GM12878 (cell line): ENCODE measurements around the gene RIPPLY2. TPM values are rescaled to one million over a fixed set of nuclear protein-coding genes. Genes with fewer than 3 reads are reported as not detected.
A peak's percentile ranks its signal among the peaks of the same experiment; 100 is the strongest.

ENCODE experiments used
- BCL11A ChIP-seq: IDR thresholded peaks from 2 replicates; pipeline ENCODE4 v1.6.1; 2011; ENCODE audit warnings: low read depth, low read length
- BMI1 ChIP-seq: fragments of 450-650 bp; IDR thresholded peaks from 2 replicates; pipeline ENCODE4 v1.6.1; 2016; ENCODE audit warnings: mild to moderate bottlenecking, moderate library complexity, borderline replicate concordance
- CREM ChIP-seq: IDR thresholded peaks from 2 replicates; pipeline ENCODE4 v1.6.1; 2014; ENCODE audit warnings: antibody characterized with exemption, low read depth
- DPF2 ChIP-seq: fragments of 450-650 bp; IDR thresholded peaks from 2 replicates; pipeline ENCODE4 v1.6.1; 2017; ENCODE audit warnings: mild to moderate bottlenecking
- ETV6 ChIP-seq, 2 experiments: fragments of 450-650 bp in 1 of 2; IDR thresholded peaks in 1 of 2; conservative IDR thresholded peaks in 1 of 2; 2 replicates each; pipeline ENCODE4 v1.6.1; 2014; ENCODE audit warnings: antibody characterized with exemption in 1 of 2, borderline replicate concordance in 1 of 2, low read depth in 1 of 2, mild to moderate bottlenecking in 1 of 2, moderate library complexity in 1 of 2
- FOXM1 ChIP-seq: IDR thresholded peaks from 2 replicates; pipeline ENCODE4 v1.6.1; 2012; ENCODE audit warnings: low read depth, mild to moderate bottlenecking, inconsistent platforms, low read length, moderate library complexity
- IKZF1 ChIP-seq: fragments of 450-650 bp; conservative IDR thresholded peaks from 2 replicates; pipeline ENCODE4 v1.6.1; 2017; ENCODE audit warnings: antibody characterized with exemption, mild to moderate bottlenecking
- IKZF2 ChIP-seq, 2 experiments: fragments of 450-650 bp; IDR thresholded peaks; 2 replicates each; pipeline ENCODE4 v1.6.1; 2017; ENCODE audit warnings: mild to moderate bottlenecking in 2 of 2, moderate library complexity in 2 of 2
- MEF2A ChIP-seq: IDR thresholded peaks from 2 replicates; pipeline ENCODE4 v1.6.1; 2011; ENCODE audit warnings: low read depth, mild to moderate bottlenecking, low read length, moderate library complexity; ENCODE audit not compliant: insufficient read depth
- NBN ChIP-seq: fragments of 450-650 bp; IDR thresholded peaks from 2 replicates; pipeline ENCODE4 v1.6.1; 2016
- NR2F1 ChIP-seq: fragments of 450-650 bp; conservative IDR thresholded peaks from 2 replicates; pipeline ENCODE4 v1.6.1; 2017; ENCODE audit warnings: mild to moderate bottlenecking
- PAX5 ChIP-seq: IDR thresholded peaks from 2 replicates; pipeline ENCODE4 v1.6.1; 2011; ENCODE audit warnings: low read depth, low read length, borderline replicate concordance
- RAD21 ChIP-seq: IDR thresholded peaks from 2 replicates; pipeline ENCODE4 v1.6.1; 2011; ENCODE audit warnings: mild to moderate bottlenecking, low read depth, low read length, moderate library complexity; ENCODE audit not compliant: insufficient read depth
- RAD51 ChIP-seq: fragments of 450-650 bp; IDR thresholded peaks from 2 replicates; pipeline ENCODE4 v1.6.1; 2016; ENCODE audit warnings: moderate library complexity, mild to moderate bottlenecking, inconsistent platforms
- SIN3A ChIP-seq: IDR thresholded peaks from 2 replicates; pipeline ENCODE4 v1.6.1; 2012; ENCODE audit warnings: low read depth, low read length, improper control_type of control experiment
- SPI1 ChIP-seq: IDR thresholded peaks from 2 replicates; pipeline ENCODE4 v1.6.1; 2011; ENCODE audit warnings: low read depth, mild to moderate bottlenecking, low read length, moderate library complexity, borderline replicate concordance; ENCODE audit not compliant: insufficient read depth
- TCF12 ChIP-seq: IDR thresholded peaks from 2 replicates; pipeline ENCODE4 v1.6.1; 2011; ENCODE audit warnings: low read depth, mild to moderate bottlenecking, low read length
- TCF3 ChIP-seq: IDR thresholded peaks from 2 replicates; pipeline ENCODE4 v1.6.1; 2012; ENCODE audit warnings: low read depth, mild to moderate bottlenecking, low read length, borderline replicate concordance; ENCODE audit not compliant: insufficient read depth
- polyA plus RNA-seq, 11 experiments: library from polyadenylated mRNA; depleted of rRNA in 4 of 11; unstranded in 6 of 11; stranded (reverse) in 5 of 11; fragments of >200 nt; fragmentation: Nextera tagmentation in 4 of 11; fragmentation: Illumina TruSeq in 1 of 11; extraction: Ambion mirVana in 4 of 11; extraction: Trizol in 1 of 11; gene quantifications; 1 replicate in 1 of 11; 2 replicates in 10 of 11; pipeline versions ENCODE4 v1.2.1 to v1.2.3, GENCODE V29; 2011 to 2016; ENCODE audit warnings: inconsistent platforms in 2 of 11, missing spikeins in 2 of 11, low read depth in 1 of 11
- total RNA-seq, 4 experiments: library from RNA; depleted of rRNA in 3 of 4; stranded (reverse); fragments of >200 nt in 3 of 4; fragmentation: Illumina TruSeq in 1 of 4; extraction: Trizol in 1 of 4; gene quantifications; 2 replicates each; pipeline versions ENCODE4 v1.2.1 to v1.2.3, GENCODE V29; 2013 to 2021
- TF ChIP-seq, protein P1 (sequence below): fragments of 450-650 bp; IDR thresholded peaks from 2 replicates; pipeline ENCODE4 v1.6.1; 2017; ENCODE audit warnings: low read depth, mild to moderate bottlenecking, moderate library complexity
- TF ChIP-seq, protein P2 (sequence below): fragments of 450-650 bp; IDR thresholded peaks from 2 replicates; pipeline ENCODE4 v1.6.1; 2017; ENCODE audit warnings: mild to moderate bottlenecking, moderate library complexity
- TF ChIP-seq, protein P3 (sequence below): IDR thresholded peaks from 2 replicates; pipeline ENCODE4 v1.6.1; 2012; ENCODE audit warnings: low read length, inconsistent platforms

Gene RIPPLY2
- total and polyA plus RNA-seq, 10 of the 15 experiments (the other 5 are each of a cell fraction or from before 2014, with no cell fraction given) = 0.09 to 0.51 (median 0.17) TPM; not detected in 7

DNA sequence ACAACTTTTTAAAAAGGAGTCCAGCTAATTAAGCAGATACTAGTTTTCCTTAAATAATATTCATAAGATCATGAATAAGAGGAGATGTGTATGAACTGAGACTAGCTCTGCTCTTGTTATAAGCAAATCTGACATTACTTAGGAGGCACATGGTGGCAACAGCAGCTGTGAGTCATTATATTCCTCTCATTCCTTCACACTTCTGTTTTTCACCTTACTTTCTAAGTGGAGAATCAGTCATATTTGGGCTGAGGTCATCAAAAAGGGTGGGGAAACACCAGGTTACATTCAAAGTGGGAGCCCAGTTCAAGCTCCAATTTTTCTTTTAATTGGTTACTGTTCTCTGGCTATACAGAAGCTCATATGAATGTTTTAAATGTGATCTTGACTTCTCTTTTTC, 6.0 kb upstream of the RIPPLY2 start (continued):
- TF ChIP-seq, protein P1, sequence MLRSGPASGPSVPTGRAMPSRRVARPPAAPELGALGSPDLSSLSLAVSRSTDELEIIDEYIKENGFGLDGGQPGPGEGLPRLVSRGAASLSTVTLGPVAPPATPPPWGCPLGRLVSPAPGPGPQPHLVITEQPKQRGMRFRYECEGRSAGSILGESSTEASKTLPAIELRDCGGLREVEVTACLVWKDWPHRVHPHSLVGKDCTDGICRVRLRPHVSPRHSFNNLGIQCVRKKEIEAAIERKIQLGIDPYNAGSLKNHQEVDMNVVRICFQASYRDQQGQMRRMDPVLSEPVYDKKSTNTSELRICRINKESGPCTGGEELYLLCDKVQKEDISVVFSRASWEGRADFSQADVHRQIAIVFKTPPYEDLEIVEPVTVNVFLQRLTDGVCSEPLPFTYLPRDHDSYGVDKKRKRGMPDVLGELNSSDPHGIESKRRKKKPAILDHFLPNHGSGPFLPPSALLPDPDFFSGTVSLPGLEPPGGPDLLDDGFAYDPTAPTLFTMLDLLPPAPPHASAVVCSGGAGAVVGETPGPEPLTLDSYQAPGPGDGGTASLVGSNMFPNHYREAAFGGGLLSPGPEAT = peak; percentile 74; the same call in 1 of the 2 replicates
- TF ChIP-seq IKZF1 (peak; percentile 86), ETV6 (conservative IDR thresholded peaks at IDR 0.05 in 1 of 2, IDR thresholded peaks at IDR 0.05 in 1 of 2; ENCODE audit: borderline replicate concordance in 1 of 2, low read depth in 1 of 2) (peak in 1 of 2 experiments; percentile 60; a peak in 1 of 4 replicates), FOXM1 (peak; percentile 81), CREM (peak; percentile 73), MEF2A (no peak), NBN (0 out of 2 replicates have a peak, but pooled peaks have one; percentile 42), PAX5 (0 out of 2 replicates have a peak, but pooled peaks have one; percentile 29), IKZF2 (IDR thresholded peaks at IDR 0.05) (peak; percentile 86 to 92), RAD51 (peak; percentile 51; the same call in 1 of the 2 replicates), SPI1 (peak; percentile 85), BMI1 (peak; percentile 63; the same call in 1 of the 2 replicates), NR2F1 (peak; percentile 58; the same call in 1 of the 2 replicates), SIN3A (no peak), TCF3 (no peak), RAD21 (no peak), TCF12 (0 out of 2 replicates have a peak, but pooled peaks have one; percentile 41), DPF2 (peak; percentile 95), BCL11A (peak; percentile 92)
- TF ChIP-seq, protein P2, sequence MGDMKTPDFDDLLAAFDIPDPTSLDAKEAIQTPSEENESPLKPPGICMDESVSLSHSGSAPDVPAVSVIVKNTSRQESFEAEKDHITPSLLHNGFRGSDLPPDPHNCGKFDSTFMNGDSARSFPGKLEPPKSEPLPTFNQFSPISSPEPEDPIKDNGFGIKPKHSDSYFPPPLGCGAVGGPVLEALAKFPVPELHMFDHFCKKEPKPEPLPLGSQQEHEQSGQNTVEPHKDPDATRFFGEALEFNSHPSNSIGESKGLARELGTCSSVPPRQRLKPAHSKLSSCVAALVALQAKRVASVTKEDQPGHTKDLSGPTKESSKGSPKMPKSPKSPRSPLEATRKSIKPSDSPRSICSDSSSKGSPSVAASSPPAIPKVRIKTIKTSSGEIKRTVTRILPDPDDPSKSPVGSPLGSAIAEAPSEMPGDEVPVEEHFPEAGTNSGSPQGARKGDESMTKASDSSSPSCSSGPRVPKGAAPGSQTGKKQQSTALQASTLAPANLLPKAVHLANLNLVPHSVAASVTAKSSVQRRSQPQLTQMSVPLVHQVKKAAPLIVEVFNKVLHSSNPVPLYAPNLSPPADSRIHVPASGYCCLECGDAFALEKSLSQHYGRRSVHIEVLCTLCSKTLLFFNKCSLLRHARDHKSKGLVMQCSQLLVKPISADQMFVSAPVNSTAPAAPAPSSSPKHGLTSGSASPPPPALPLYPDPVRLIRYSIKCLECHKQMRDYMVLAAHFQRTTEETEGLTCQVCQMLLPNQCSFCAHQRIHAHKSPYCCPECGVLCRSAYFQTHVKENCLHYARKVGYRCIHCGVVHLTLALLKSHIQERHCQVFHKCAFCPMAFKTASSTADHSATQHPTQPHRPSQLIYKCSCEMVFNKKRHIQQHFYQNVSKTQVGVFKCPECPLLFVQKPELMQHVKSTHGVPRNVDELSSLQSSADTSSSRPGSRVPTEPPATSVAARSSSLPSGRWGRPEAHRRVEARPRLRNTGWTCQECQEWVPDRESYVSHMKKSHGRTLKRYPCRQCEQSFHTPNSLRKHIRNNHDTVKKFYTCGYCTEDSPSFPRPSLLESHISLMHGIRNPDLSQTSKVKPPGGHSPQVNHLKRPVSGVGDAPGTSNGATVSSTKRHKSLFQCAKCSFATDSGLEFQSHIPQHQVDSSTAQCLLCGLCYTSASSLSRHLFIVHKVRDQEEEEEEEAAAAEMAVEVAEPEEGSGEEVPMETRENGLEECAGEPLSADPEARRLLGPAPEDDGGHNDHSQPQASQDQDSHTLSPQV = 0 out of 2 replicates have a peak, but pooled peaks have one; percentile 32
- TF ChIP-seq, protein P3, sequence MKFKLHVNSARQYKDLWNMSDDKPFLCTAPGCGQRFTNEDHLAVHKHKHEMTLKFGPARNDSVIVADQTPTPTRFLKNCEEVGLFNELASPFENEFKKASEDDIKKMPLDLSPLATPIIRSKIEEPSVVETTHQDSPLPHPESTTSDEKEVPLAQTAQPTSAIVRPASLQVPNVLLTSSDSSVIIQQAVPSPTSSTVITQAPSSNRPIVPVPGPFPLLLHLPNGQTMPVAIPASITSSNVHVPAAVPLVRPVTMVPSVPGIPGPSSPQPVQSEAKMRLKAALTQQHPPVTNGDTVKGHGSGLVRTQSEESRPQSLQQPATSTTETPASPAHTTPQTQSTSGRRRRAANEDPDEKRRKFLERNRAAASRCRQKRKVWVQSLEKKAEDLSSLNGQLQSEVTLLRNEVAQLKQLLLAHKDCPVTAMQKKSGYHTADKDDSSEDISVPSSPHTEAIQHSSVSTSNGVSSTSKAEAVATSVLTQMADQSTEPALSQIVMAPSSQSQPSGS = peak; percentile 92
